ENCODE measurements around the gene FAM47A.

Gene FAM47A

DNA sequence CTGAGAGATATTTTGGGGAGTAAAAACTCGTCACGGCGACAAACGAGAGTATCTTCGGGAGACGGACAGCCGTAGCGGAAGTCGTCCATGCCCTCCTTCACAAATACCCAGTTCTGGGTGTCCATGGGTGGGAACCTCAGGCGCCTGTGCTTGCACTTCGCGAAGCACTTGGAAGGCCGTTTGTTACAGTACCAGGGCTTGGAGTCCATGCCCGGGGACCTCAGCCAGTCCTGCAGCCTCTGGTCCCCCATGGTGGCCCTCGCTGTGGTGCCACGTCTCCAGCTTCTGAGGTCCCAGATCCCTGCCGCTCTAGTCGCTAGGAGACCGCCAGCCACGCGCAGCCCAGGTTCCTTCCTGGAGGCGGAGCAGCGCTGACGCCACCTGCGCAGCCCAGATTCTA is at the start of gene FAM47A:
Gene FAM47A (minus strand): TSS at position 287 of the 400 bp plus-strand sequence. CDS start 36 bp downstream, at position 251.
- H3K4me3 ChIP-seq (ENCODE audit: low read depth, low read length): no peak within 1 kb of the TSS
- TF ChIP-seq, protein P1, sequence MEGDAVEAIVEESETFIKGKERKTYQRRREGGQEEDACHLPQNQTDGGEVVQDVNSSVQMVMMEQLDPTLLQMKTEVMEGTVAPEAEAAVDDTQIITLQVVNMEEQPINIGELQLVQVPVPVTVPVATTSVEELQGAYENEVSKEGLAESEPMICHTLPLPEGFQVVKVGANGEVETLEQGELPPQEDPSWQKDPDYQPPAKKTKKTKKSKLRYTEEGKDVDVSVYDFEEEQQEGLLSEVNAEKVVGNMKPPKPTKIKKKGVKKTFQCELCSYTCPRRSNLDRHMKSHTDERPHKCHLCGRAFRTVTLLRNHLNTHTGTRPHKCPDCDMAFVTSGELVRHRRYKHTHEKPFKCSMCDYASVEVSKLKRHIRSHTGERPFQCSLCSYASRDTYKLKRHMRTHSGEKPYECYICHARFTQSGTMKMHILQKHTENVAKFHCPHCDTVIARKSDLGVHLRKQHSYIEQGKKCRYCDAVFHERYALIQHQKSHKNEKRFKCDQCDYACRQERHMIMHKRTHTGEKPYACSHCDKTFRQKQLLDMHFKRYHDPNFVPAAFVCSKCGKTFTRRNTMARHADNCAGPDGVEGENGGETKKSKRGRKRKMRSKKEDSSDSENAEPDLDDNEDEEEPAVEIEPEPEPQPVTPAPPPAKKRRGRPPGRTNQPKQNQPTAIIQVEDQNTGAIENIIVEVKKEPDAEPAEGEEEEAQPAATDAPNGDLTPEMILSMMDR (IDR thresholded peaks at IDR 0.05; ENCODE audit: control insufficient read depth, extremely low read depth, insufficient read depth): no peak
- no peak for DNase-seq (ENCODE audit: low read depth)

DNA sequence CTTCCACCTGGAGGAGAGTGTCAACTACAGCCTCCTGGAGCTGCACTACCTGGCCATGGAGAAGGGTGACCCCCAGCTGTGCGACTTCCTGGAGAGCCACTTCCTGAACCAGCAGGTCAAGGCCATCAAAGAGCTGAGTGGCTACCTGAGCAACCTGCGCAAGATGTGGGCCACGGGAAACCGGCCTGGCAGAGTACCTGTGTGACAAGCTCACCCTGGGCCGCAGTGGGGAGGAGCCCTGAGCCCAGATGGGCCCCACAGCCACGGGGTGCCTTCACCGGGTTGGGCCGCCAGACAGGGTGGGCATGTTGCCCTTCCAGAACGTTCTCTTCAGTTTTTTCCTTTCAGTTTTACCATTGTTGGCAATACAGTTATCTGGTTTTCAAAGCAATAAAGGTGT is 15.2 kb upstream of the FAM47A start:
- TF ChIP-seq, protein P1 (IDR thresholded peaks at IDR 0.05; ENCODE audit: control insufficient read depth, extremely low read depth, insufficient read depth): no peak
- DNase-seq (ENCODE audit: low read depth): no peak
- H3K4me3 ChIP-seq (ENCODE audit: low read depth, low read length): no peak overlapping the region

DNA sequence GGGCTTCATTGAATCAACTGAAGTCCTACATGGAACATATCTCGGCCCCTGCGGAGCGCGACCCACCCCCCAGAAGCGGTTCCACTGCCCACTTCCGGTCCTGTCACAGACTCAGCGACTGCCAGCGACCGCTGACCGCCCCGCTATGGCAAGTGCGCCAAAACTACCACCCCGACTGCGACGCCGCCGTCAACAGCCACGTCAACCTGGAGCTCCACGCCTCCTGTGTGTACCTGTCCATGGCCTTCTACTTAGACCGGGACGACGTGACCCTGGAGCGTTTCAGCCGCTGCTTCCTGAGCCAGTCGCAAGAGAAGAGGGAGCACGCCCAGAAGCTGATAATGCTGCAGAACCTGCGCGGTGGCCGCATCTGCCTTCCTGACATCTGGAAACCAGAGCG is 14.8 kb upstream of the FAM47A start:
- DNase-seq (ENCODE audit: low read depth): no peak
- H3K4me3 ChIP-seq (ENCODE audit: low read depth, low read length): no peak overlapping the region
- TF ChIP-seq, protein P1 (IDR thresholded peaks at IDR 0.05; ENCODE audit: control insufficient read depth, extremely low read depth, insufficient read depth): no peak

DNA sequence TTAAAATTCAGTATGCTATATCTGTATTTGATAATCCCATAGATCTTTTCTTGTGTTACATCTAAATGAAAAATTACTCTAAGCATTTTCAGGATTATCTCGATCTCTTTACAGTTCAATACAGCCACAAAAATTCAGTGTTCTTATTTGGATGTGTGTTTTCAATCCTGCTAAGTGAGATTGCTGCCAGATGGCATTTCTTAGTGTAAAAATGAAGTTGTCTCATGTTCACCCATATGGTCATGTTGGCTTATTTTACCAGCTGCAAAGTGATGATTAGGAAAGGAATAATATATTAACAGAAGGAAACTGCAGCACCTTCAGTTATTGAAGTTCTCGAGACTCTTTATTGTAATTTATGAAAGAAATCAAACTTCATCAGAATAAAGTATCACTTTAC is 12.1 kb upstream of the FAM47A start:
- no peak overlapping the region for H3K4me3 ChIP-seq (ENCODE audit: low read depth, low read length)
- DNase-seq (ENCODE audit: low read depth): no peak
- TF ChIP-seq, protein P1 (IDR thresholded peaks at IDR 0.05; ENCODE audit: control insufficient read depth, extremely low read depth, insufficient read depth): no peak

DNA sequence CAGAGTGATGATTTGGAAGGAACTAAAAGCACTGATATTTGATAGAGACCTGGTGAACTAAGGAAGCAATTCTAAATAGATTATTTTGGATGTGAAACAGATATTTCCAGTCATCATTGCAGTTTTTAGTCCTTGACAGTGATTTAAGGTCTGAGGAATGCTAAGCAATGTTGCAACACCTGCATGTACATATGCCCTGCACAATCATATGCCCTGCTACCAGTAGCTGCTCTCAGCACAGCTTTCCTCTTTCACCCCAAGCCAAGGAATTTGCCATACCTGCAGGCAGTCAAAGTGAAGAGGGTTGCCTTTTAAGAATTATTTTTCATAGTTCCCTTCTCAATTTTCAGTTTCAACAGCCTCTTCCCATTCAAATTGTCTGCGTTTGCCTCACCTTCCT is 8.7 kb upstream of the FAM47A start:
- no peak for DNase-seq (ENCODE audit: low read depth)
- TF ChIP-seq, protein P1 (IDR thresholded peaks at IDR 0.05; ENCODE audit: control insufficient read depth, extremely low read depth, insufficient read depth): no peak
- H3K4me3 ChIP-seq (ENCODE audit: low read depth, low read length): no peak overlapping the region

DNA sequence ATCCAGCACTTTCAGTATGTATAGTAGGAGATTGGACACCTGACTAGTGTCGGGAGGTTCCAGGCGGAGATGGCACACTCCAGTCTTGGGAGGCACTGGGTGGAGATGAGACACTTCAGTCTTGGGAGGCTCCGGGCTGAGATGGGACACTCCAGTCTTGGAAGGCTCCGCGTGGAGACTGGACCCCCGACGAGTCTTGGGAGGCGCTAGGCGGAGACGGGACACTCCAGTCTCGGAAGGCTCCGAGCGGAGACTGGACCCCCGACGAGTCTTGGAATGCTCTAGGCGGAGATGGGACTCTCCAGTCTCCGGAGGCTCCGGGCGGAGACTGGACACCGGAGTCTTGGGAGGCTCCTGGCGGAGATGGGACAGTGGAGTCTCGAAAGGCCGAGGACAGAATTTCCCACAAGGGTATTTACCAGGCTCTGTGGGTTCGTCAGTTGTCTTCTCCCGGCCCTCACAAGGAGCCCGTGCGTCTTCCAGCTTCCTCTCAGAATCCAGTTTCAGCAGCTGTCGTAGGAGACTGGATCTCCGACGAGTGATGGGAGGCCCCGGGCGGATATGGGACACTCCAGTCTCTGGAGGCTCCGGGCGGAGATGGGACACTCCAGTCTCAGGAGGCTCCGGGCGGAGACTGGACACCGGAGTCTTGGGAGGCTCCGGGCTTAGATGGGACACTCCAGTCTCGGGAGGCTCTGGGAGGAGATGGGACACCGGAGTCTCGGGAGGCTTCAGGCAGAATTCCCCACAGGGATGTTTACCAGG is 952 bp downstream of the FAM47A start:
- H3K4me3 ChIP-seq (ENCODE audit: low read depth, low read length): no peak overlapping the region
- TF ChIP-seq, protein P1 (IDR thresholded peaks at IDR 0.05; ENCODE audit: control insufficient read depth, extremely low read depth, insufficient read depth): no peak
- no peak for DNase-seq (ENCODE audit: low read depth)

DNA sequence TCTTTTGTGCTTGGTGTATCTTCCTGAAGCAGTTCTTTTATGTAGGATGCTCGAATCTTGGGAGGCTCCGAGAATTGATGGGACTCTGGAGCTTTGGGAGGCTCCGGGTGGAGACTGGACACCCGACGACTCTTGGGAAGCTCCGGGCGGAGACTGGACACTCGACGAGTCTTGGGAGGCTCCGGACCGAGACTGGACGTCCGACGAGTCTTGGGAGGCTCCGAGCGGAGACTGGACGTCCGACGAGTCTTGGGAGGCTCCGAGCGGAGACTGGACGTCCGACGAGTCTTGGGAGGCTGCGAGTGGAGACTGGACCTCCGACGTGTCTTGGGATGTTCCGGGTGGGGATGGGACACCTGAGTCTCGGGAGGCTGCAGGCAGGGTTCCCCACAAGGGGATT is 1.6 kb downstream of the FAM47A start:
- no peak for DNase-seq (ENCODE audit: low read depth)
- H3K4me3 ChIP-seq (ENCODE audit: low read depth, low read length): no peak overlapping the region
- TF ChIP-seq, protein P1 (IDR thresholded peaks at IDR 0.05; ENCODE audit: control insufficient read depth, extremely low read depth, insufficient read depth): no peak

Data from LNCaP clone FGC (cell line).